SKM-1 treated with dmso at 0.1 percent for 144 hours (cell line): ENCODE data around the gene PSME1.

Experiments
- DNase-seq: peaks from one replicate; lab custom pipeline; 2025; ENCODE audit not compliant: unreplicated experiment; lab: John Stamatoyannopoulos, UW

PSME1 gene

DNA sequence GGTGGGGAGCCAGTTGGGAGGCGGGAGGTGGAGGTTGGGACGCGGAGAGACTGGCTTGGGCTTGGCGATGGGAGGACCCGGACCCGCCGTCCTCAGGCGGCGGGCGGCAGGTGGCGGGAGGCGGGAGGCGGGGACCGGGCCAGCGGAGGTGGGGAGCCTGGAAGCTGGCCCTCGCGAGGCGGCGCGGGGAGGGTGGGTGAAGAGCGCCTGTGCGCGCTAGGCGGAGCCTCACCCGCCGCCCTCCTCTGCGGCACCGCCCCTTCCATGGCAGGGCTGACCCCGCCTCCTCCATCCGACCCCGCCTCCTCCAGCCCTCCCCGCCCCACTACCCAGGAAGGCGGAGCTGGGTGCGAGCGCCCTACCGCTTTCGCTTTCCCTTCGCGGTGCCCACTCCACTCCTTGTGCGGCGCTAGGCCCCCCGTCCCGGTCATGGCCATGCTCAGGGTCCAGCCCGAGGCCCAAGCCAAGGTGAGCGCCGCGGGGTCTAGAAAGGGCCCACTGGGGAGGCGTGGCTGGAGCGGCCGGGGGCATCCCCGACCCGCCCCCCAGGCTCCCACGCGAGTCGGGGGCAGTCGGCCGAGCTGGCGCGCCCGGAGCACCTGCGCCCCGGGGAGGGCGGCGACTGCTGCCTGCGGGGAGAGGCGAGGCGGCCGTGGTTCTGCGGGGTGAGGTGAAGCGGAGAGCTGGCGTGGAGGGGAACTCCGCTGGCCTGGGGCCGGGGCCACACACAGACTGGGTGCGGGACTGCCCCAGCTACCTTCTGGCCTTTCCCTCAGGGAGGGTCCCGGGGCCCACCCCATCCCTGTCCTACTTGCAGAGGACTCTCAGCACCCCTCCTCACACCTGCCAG, at the start of gene PSME1:
TSS of gene PSME1 (plus strand) at position 361 of the 850 bp plus-strand sequence. CDS start at position 430, 69 bp downstream.
- DNase-seq, result peak; percentile 54

DNA sequence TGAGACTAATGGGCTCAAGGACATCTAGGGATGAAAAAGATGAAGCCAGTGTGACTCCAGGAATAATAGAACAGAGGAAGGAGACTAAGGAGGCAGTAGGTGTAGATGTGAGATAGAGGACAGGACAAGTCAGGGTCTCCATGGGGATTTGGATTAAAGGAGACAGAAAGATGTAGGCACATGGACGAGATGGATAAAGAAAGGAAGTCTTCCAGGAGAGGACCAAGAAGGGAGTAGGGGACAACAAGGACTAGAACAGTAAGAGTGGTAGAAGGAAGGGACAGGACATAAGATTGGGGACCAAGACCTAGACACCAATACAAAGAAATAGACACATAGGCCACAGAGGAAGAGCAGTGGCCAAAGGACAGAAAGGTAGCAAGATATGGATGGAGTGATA, 49.0 kb upstream of the PSME1 start:
- no peak for DNase-seq

DNA sequence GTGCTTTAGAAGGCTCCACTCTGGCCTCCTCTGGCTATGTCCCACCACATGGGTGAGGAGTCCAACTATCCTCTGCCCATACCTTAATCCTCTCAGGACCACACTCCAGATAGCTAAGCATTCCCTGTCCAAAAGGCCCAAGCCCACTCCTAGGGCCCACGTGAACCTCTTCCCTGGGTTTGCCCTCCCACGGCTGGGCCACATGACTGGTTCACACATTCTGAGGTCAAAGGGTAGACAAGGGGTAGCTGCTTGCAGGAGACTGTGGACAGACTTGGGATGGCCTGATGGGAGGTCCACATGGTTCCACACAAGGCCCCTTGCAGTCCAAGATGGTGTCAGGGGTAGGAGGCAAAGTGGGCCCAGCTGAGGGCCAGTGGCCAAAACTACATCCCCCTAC, 47.9 kb upstream of the PSME1 start:
- DNase-seq, result no peak

DNA sequence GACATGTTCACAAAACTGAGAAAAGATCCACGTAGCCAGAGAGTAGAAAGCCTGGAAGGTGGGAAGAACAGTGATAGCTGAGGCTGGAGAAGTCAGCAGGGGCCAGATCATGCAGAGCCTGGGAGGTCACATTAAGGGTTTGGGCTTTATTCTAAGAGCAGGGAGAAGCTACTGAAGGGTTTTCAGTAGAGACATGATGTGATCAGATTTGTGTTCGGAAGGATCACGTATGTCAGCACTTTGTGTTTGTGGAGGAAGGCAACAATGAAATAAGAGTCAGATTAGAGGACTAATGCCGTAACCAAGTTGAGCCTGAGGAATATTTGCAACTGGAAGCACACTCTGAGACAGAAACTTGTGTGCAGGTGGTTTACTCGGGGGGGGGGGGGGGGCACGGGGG, 46.1 kb upstream of the PSME1 start:
- no peak for DNase-seq

DNA sequence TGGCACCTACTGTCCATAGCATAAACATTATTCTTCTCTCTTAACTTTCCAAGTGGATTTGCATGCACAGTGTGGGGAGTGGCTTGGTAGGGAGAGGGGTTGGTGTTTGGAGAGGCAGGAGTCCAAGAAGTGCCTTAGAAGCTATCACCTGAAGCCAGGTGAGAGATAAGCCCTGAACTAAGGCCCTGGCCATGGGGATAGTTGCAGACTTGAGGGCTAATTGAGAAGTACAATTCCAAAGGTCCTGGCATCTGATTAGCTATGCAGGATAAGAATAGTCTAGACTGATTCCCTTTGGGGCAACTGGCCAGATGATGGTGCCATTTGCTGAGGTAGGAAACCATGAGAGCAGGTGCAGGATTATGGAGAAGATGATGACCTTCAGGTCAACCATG, 43.9 kb upstream of the PSME1 start:
- no peak for DNase-seq

DNA sequence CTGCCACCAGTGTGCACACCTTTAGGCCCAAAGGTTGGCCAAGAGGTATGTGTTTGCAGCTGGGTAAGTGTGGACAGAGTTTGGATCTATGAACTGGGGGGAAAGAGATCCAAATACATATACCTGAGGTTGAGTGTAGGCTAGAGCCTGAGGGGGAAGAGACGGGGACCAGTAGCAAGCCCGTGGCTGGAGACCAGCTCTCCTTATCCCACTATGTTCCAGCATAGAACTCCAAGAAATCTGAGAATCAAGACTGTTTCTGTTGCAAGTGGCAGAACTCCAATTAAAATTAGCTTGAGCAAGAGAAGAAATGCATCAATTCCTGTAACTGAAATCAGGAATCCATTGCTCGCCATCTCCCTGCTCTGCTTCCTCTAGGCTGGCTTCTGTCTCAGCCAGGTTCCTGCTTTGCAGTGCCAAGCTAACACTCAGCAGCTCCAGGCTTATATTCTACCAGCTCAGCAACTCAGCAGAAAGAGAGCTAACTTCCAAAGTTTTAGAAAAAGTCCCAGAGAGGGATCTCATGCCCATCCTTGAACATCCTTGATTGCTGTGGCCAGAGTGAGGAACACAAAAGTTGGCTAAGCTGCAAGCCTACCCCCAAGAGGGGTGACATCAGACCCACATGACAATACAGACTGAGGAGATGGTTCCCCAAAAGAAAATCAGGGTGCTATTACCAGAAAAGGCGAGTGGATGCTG, 43.3 kb upstream of the PSME1 start:
- no peak for DNase-seq

DNA sequence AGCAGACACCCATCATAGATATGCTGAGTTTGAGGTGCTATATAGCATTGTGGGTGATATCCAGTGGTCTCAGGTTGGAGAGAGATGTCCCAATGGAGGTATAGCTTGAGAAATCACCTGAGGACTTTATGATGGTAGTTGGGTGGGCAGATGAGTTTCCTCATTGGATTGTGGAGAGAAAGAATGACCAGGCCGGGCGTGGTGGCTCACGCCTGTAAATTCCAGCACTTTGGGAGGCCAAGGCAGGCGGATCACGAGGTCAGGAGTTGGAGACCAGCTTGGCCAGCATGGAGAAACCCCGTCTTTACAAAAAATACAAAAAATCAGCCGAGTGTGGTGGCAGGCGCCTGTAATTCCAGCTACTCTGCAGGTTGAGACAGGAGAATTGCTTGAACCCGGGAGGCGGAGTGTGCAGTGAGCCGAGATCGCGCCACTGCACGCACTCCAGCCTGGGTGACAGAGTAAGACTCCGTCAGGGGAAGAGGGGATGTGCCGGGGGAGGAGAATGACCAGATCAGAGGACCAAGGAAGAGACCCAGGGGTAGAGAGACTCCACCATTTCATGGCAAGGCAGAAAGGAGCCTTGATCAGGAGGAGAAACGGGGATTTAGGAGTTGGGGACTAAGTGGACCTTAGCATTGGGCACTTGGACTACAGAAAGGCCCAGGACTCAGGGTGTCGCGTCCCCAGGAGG, 42.6 kb upstream of the PSME1 start:
- DNase-seq, result no peak

DNA sequence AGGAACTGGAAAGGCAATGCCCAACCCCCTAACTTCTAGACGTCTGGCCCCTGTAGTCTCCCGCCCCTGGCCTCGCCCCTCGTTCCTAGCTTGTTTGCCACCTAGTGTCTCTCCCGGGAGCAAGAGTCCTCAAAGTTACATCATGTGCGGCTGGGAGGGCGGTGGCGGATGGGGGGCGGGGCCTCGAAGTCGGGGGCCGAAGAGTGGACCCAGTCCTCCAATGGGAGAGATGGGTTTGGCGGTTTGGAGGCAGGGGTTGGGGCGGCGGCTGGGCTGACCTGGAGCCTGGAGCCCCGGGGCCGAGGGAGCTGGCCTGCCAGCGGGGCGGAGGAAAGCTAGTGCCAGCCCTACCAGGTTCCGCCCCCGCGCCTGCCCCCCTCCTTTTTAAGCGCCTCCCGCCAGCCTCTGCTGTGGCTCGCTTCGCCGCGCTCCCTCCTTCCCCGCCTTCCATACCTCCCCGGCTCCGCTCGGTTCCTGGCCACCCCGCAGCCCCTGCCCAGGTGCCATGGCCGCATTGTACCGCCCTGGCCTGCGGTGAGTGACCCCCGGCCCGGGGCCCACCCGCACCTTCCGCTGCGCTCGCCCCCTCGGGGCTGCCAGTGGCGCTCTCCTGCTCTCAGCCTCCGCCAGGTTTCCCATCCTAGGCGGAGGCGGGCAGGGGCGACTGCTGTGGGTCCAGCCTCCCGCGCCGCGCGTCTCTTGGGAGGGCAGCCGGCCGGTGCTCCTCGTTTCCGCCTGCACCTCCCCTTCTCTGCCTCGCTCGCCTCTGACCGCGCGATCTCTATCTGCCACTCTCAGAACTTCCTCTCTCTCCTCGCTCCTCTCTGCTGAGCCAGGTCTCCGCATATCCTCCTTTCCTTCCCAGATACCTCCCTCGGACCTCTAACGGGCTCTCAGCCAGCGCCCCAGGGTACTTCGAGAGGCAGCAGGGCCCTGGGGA, 41.8 kb upstream of the PSME1 start, which contains the start of gene PCK2:
TSS of gene PCK2 (plus strand) at position 411 of the 940 bp plus-strand sequence. CDS start at position 506, 95 bp downstream.
- DNase-seq, result peak; percentile 69

DNA sequence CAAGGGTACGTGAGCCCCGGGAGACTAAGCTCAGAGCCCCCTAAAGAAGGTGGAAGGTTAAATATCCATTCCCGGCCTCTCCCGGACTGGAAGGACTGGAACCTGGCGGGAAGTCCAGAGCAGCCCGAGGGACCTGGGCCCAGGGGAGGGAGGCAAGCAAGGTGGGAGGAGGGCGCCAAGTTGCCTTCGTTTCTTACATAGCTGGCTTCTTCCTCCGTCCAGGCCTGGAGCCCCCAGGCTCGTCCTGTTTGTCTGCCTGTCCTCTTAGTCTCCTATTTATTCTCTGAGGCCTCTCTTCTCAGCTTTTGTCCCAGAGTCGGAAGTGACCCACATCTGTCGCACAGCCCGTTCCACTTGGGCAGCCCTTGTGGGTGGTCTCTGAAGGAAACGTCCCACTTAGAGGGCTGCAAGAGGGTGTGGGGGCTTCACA, 41.1 kb upstream of the PSME1 start:
- DNase-seq, result no peak

DNA sequence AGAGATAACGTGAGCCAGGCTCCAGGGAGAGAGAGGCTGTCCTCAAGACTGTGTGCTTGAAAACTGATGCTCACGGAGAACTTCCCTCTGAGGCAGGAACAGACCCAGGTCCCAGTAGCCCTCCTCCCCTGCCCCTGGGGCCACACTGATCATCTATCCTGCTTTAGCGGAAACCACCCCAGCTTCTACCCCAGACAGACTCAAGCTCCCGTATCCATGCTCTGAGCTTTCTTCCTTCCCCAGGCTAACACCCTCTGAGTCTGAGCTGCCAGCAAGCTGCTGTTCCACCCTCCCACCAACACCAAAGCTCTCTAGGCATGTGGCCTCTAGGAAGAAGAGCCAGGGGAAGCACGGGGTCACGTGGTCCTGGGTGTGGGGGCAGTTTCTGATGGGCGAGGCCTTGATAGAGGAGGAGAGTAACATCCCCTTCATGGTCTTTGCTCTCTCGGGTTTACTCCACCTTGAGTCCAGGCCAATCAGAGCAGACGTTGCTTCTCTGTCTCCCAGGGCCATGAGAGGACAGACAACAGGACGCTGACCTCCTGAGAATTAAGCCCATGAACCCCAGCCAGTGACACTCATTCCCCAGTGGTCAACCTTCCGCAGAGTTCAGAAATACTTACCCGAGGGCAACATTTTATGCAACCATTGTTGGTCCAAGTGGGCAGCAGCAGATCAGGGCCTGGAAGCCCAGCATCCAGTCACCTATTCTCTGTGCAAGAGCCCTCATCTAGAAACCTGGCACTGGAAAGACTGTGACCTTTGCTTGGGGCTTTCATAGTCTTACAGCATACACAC, 40.5 kb upstream of the PSME1 start:
- peak; percentile 36 for DNase-seq

DNA sequence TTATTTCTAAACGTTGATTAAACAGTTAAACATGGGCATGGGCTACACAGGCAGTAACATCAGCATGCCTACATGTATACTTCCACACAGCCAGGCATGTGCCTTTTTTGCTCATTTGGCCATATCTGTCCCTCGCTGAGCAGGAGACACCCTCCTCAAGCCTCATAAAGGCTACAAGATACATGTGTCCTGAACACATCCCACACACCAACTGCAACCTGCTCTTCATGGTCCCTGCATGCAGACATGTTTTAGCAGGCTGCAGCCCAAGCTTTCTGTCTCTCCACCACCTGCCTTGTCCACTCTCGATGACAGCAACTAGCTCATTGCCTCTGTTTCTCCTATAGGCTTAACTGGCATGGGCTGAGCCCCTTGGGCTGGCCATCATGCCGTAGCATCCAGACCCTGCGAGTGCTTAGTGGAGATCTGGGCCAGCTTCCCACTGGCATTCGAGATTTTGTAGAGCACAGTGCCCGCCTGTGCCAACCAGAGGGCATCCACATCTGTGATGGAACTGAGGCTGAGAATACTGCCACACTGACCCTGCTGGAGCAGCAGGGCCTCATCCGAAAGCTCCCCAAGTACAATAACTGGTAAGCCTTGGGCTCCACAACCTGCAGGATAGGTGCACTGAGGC, 39.3 kb upstream of the PSME1 start:
- no peak for DNase-seq

DNA sequence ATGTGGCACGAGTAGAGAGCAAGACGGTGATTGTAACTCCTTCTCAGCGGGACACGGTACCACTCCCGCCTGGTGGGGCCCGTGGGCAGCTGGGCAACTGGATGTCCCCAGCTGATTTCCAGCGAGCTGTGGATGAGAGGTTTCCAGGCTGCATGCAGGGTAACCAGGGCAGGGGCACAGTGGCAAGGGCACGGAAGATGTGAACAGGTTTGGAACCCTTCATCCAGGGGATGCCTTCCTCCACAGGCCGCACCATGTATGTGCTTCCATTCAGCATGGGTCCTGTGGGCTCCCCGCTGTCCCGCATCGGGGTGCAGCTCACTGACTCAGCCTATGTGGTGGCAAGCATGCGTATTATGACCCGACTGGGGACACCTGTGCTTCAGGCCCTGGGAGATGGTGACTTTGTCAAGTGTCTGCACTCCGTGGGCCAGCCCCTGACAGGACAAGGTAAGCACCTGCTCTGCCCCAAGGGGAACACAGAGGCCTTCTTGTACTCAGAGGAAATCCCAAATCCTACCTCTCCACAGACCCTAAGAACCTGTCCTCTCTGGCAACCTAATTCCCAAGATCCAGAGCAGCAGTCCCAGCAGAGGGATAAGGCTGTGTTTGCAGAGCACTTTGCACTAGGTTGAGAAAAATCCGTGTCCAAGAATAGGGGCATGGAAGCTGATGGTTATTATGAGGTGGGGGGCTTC, 37.6 kb upstream of the PSME1 start:
- DNase-seq, result no peak

DNA sequence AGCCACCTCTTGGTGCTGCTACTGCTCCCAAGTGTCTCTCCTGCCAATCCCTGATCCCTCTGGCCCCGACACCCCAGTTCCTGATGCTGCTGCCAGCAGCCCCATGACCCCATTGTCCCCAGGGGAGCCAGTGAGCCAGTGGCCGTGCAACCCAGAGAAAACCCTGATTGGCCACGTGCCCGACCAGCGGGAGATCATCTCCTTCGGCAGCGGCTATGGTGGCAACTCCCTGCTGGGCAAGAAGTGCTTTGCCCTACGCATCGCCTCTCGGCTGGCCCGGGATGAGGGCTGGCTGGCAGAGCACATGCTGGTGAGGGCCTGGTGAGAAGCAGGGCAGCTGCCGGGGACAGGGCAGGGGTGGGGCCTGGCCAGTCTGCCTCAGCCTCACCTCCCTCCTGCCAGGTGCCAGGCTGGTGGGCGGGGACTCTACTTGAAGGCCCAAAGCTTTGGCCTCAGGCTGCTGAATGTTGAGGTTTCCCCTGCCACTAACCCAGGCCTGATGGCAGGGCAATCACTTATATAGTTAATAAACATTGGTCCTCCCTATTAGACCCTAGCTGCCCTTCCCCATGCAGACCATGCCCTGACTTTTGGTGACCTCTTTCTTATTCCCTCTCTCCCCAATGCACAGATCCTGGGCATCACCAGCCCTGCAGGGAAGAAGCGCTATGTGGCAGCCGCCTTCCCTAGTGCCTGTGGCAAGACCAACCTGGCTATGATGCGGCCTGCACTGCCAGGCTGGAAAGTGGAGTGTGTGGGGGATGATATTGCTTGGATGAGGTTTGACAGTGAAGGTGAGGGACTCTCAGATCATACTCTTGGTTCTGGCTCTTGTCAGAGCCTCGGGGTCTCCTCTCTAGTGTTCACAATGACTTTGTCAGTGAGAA, 36.8 kb upstream of the PSME1 start:
- no peak for DNase-seq

DNA sequence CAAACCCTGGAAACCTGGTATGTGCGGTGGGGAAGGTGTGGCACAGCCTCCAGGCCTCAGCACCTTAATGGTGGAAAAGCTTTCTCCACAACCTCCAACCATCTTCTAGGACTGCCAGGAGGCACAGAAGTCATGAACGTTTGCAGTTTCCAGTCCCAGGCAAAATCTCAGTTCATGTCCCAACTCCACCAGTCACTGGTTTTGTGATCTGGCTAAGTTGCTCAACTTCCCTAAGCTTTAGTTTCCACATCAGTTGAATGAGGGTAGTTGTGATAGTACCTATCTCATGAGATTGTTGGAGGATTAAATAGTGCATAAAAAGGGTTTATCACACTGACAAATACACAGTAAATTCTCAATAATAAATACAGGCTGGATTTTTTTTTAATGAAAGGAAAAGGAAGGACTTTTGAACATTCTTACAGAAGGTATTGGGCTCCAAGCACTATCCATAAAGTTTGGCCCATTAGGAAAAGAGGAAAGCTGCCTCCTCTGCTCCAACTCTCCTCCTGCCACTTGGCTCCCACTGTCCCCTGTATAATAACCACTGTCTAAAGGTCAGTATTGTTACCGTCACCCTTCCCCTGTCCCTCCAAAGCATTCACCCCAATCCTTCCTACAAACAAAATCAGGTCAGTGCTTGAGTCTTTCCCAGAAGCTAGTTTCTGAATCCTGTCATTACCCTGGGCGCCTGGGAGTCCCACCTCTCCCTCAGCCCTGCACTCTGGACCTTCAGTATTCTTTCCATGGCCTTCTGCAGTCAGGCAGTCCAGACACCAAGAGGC, 35.6 kb upstream of the PSME1 start:
- no peak for DNase-seq

DNA sequence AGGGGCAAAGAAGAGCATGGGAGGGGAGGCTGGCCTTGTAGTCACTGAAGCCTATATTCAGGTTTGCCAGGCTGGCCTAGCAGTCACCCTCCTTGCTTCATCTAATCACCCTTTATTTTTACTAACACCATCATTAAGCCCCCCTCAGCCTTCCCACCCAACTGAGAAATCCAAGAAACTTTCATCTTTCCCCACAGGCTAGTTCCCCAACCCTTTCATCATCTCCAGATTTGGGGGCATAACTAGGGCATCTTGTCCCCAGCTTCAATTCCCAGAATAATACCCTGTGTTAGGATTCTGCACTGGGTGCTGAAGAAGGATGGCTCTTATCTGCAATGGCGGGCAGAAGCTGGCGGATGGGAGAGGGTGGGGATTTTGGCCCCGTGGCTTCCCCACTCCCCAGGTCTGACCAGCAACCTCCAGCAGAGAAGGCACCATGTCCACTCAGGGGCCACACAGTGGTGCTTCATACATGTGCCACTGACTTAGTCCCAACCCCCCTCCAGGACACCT, 35.0 kb upstream of the PSME1 start:
- DNase-seq, result no peak

DNA sequence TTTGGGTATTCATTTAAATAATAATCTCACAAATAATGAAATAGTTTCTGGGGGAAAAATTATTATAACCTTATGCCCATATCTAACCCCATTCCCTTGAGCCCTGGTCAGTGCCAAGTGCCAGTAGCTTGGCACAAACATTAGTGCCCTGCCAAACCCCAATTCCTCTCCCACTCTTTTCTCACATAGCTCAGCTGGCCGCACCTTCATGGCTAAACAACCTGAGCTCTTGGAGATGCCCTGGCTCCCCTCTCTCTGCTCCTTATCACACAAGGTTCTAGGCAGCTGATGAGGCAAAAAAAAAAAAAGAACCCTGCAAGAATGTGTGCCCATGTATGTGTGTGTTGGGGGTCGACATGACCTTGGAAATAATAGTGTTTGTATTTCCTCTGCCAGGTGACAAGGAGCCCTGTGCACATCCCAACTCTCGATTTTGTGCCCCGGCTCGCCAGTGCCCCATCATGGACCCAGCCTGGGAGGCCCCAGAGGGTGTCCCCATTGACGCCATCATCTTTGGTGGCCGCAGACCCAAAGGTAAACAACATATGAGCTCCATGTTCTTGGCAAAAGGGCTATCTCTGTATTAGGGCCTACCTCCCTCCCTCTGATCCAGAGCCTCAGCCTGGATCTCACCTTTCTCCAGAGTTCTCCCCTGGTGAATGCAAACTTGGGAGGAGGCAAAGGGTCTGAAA, 33.5 kb upstream of the PSME1 start:
- no peak for DNase-seq
